Stimulated activated CD8-positive, alpha-beta memory T cell treated with anti-CD3 and anti-CD28 coated beads, Interleukin-2, amount 100 ng/mL, for 48 hours (primary cell): ENCODE data around the gene PIK3CB.

ENCODE experiments used
- DNase-seq, 2 donors: peaks; one replicate each; pipeline ENCODE4 v3.0.0-alpha.2; 2020; ENCODE audit warnings: low read depth in 2 of 2

The PIK3CB gene

GRCh38 chr3:138834596-138835396, at the start of gene PIK3CB:
Gene PIK3CB (minus strand): TSS chr3:138834928. CDS start chr3:138759343, 75,585 bp downstream.
- DNase-seq, result peak; percentile 78 to 88

DNA sequence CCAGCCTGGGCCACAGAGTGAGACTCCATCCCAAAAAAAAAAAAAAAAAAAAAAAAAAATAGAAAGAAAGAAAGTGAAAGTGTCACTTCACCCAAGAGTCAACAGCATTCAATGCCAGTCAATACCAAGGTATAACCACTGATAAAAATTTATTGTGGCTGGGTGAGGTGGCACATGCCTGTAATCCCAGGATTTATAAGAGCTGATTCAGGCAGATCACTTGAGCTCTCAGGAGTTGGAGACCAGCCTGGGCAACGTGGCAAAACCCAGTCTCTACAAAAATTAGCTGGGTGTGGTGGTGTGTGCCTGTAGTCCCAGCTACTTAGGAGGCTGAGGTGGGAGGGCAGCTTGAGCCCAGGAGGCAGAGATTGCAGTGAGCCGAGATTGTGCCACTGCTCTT, 46.5 kb upstream of the PIK3CB start:
- no peak for DNase-seq

DNA sequence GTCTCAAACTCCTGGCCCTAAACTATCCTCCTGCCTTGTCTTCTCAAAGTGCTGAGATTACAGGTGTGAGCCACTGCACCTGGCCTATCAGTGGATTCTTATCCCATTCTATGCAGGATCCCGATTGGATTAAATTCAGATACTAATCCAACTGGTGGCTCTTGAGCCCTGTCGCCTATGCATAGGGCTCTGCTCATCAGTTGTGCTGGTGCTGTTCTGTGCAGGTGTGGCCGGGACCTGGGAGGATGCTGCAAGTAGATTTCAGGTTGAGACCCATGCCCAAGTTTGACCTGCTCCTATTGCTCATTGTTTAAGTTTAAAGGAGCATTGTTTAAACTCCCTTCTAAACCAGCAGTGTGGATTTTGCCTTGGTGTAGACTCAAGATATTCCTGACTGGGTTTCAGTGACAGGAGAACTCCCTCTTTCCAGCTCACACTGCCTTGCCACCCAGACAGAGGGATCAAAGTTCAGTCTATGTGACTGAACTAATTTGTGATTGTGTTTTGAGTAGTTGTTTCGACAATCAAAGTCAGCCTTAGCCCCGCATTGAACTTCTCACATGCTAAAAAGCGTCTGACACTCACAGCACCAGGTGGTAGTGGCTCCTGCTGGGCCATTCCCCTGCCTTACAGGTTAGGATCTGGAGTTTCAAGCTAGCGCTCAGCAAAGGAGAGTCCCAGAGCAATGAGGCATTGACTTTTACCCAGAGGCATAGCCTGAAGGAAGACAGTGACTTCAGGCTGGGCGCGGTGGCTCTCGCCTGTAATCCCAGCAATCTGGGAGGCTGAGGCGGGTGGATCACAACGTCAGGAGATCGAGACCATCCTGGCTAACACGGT, 45.0 kb upstream of the PIK3CB start:
- no peak for DNase-seq

DNA sequence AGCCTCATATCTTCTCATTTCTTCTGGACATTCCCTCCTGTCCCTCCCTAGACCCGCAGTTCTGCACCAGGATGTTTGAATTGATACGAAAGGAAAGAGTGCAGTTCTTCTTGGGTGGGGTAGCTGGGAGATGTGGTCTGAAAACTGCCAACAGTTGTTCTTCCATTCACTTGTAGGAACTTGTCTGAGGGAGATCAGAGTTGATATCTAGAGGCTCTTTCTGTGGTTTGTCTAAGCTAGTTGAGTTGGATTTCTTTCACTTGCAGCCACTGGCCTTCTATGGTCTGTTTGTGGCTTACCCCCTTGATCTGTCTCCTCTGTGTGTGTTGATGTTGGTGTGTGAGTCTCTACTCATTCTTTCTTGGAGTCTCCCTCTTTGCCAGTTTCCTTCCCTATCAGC, 42.5 kb upstream of the PIK3CB start:
- no peak for DNase-seq

DNA sequence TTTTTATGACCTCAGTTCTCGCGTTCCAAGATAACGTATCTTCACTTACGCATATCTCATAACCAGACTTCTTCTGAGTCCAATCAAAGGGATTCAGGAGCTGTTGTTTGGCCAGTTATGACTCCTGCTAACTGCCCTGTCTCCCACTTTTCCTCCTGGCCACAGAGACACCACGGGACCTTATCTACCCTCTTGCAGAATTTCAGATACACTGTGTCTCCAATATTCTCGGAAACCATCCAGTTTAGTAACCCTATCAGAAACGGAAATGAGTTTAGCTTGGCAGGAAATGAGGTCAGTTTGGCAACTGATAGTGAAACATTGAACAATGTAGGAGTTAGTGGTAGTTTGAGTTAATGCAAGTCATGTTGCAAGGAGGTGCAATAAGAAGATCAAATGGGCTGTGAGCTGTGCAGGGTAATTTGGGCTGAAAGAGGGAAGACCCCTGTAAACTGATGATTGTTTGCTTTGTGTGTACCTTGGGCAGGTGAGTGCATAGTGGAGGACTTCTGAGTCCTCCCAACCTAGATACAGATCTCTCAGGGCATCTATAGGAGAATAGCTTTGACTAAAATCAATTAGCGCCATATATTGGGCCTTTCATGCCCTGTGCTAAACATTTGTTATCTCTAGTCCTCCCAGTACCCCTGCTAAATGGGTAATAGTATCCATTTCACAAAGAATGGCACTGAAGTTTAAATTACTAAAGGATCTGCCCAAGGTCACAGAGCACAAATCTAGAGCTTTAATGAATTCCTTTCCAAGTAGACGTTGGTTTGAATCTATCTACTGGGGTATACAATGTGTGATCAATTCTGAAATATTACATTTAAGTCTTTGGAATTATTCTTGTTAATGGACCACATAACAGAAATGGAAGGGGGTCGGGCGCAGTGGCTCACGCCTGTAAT, 41.3 kb upstream of the PIK3CB start:
- no peak for DNase-seq

- DNase-seq, result no peak
Observed at GRCh38 chr3:138875096-138875753, 40.5 kb upstream of the PIK3CB start.

DNA sequence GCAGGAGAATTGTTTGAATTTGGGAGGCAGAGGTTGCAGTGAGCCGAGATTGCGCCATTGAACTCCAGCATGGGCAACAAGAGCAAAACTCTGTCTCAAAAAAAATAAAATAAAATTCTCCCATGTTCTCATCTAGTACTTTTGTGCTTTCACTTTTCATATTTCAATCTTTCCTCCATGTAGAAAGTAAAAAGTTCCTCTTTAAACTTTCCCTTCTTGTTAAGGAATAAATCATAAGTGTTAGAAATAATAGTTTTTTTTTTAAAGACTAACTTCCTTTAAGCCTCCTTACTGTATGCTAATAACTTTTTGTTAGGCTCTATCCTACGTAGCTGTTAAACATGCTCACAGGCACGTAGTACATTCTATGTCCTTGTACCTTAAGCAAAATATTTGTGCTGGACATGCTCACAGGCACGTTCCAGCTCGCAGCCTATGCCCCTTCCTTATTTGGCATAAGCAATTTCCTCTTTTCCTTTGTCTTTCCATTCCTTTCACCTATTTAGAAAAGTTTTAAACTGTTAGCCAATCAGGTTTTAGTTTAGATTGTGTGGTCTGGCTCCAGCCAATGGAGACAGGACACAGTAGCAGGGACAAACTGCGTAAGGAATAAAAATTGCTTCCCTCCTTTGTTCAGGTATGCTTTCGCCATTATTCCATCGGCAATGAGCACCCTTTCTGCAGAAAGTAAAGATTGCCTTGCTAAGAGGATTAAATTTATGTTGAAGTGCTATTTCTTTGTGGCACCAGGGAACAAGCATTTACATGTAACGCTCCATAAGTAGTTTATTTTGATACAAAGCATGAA, 38.9 kb upstream of the PIK3CB start:
- no peak for DNase-seq

DNA sequence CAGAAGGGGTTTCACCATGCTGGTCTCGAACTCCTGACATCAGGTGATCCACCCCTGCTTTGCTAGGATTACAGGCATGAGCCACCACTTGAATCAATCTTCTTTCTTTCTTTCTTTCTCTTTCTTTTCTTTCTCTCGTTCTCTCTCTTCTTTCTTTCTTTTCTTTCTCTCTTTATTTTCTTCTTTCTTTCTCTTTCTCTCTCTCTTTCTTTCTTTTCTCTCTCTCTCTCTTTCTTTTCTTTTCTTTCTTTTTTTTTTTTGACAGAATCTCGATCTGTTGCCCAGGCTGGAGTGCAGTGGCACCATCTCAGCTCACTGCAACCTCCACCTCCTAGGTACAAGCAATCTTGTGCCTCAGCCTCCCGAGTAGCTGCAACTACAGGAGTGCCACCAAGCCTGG, 37.9 kb upstream of the PIK3CB start:
- DNase-seq, result no peak

GRCh38 chr3:138867996-138868395, 33.3 kb upstream of the PIK3CB start:
- no peak for DNase-seq

GRCh38 chr3:138863776-138864113, 29.0 kb upstream of the PIK3CB start:
- DNase-seq, result no peak

GRCh38 chr3:138862924-138863775, 28.4 kb upstream of the PIK3CB start:
- no peak for DNase-seq

GRCh38 chr3:138862531-138862923, 27.8 kb upstream of the PIK3CB start:
- no peak for DNase-seq

DNA sequence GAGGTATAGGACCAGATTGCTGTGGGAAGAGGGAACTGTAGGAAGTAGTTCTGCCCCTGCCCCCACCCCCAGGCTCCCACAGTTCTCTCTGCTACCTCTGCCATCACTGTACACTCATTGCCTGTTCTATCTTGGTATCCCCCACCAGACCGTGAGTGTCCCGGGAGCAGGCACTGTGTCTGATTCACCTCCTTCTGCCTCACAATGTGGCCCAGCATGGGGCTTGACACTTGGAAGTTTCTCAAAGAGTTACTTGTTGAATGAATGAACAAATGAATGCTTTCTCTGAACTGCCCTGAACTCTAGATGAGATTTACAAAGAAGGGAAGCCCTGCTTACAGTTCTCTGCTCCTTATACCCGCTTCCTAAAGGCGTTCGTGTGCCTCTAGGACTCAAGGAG, 27.1 kb upstream of the PIK3CB start:
- no peak for DNase-seq

DNA sequence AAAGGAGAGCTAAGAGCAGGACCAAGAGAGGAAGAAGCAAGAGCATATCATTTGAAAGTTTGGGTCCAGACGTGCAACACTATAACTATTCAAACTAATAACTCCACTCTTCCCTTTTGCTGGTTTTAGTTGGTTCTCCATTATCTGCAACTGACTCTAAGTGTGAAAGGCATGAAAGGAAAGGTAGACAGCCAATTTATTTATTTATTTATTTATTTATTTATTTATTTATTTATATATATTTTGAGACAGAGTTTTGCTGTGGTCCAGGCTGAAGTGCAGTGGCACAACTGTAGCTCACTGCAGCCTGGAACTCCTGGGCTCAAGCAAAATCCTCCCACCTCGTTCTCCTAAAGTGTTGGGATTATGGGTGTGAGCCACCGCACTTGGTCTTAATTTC, 22.1 kb upstream of the PIK3CB start:
- DNase-seq, result no peak

DNA sequence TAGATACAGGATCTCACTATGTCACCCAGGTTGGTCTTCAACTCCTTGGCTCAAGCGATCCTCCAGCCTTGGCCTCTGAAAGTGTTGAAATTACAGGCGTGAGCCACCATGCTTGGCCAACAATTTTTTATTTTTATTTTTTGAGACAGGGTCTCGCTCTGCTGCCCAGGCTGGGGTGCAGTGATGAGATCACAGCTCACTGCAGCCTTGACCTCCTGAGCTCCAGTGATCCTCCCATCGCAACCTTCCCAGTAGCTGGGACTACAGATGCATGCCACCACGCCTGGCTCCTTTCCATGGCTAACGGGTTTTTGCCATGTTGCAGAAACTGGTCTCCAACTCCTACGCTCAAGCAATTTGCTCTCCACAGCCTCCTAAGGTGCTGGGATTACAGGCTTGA, 20.2 kb upstream of the PIK3CB start:
- no peak for DNase-seq

- no peak for DNase-seq
Observed at GRCh38 chr3:138854204-138854603, 19.5 kb upstream of the PIK3CB start.

DNA sequence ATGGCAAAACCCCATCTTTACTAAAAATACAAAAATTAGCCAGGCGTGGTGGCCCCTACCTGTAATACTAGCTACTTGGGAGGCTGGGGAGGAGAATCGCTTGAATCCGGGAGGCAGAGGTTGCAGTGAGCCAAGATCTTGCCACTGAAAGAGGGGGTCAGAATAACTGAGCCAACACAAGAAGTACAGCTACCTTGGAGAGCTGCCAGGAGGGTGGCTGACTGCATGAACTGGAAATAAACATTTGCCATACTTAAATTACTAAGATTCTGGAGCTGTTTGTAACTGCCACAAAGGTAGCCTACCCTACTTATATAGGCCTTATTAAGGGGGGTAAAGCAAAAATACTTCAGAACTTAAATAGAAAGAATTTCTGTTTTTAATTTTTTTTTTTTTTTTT, 15.4 kb upstream of the PIK3CB start:
- no peak for DNase-seq

DNA sequence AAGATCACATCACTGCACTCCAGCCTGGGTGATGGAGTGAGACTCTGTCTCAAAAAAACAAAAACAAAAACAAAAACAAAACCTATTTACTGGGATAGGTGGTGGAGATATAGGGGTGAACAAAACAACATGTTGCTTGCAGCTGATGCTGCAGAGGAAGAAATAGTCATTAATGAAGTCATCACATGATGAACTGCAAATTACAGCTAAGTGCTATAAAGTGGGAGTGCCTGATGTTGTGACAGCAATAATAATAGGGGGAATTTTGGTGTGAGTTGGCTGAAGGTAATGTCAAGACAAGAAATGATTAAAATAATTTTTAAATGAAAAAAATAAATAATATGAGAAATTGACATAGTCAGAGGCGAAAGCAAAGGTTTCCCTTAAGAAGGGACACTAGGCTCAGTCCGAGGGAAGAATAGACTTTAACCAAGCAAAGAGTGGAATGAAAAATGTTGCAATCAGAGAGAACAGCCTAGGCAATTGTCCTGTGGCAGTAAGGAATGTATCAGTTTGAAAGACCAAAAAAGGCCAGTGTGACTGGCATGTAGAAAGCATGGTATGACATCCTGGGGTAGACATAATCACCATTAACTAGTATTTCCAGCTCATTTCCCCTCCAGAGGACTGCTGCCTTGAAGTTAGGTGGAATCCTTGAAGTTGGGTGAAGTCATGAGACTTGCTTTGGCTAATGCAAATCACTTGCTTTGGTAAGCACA, 14.7 kb upstream of the PIK3CB start:
- no peak for DNase-seq

GRCh38 chr3:138848696-138849095, 14.0 kb upstream of the PIK3CB start:
- no peak for DNase-seq
